HG02943 (cell line): ENCODE measurements around the gene TSFM.

Experiments used
- ATAC-seq: cut with Tn5 transposase; IDR thresholded peaks from one replicate; pipeline ENCODE4 v1.9.1; 2021; ENCODE audit warnings: mild to moderate bottlenecking, low read depth, moderate library complexity; ENCODE audit not compliant: unreplicated experiment

Gene TSFM

GRCh38 chr12:57745485-57745881 is 37.1 kb upstream of the TSFM start:
- ATAC-seq, result no peak

DNA sequence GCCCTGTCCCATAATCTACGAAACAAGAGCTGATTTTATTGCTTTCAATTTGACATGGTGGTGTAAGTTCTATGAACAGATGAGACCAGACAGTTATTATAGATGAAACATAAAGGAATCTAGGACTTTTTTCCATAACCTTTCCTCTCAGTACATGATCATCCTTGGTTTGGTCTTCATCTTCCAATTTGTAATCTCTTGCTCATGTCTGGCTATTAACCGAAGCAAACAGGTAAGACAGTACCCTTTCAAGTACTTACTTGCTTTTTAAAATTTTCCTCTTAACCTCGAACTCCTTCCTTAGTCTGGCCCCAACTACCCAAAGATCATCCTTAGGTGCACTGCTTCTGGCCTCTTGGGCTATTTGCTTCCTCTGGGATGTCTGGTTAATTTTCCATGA is 36.6 kb upstream of the TSFM start:
- ATAC-seq, result no peak

- ATAC-seq, result no peak
Observed at GRCh38 chr12:57749061-57749460, 33.5 kb upstream of the TSFM start.

GRCh38 chr12:57750561-57751431 is 31.8 kb upstream of the TSFM start:
- no peak for ATAC-seq

DNA sequence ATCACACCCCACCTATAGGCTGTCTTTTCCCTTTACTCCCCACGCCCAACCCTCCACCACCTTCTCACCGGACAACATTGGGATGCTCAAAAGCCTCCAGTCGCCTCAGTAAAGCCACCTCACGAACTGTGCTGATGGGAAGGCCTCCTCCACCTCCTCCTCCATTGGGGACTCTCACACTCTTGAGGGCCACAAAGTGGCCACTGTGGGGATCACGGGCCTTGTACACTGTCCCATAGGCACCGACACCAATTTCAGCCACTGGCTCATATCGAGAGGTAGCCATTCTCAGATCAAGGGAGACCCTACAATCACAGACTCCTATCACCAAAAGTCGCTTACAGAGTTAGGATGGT is 31.2 kb upstream of the TSFM start:
- ATAC-seq, result no peak

DNA sequence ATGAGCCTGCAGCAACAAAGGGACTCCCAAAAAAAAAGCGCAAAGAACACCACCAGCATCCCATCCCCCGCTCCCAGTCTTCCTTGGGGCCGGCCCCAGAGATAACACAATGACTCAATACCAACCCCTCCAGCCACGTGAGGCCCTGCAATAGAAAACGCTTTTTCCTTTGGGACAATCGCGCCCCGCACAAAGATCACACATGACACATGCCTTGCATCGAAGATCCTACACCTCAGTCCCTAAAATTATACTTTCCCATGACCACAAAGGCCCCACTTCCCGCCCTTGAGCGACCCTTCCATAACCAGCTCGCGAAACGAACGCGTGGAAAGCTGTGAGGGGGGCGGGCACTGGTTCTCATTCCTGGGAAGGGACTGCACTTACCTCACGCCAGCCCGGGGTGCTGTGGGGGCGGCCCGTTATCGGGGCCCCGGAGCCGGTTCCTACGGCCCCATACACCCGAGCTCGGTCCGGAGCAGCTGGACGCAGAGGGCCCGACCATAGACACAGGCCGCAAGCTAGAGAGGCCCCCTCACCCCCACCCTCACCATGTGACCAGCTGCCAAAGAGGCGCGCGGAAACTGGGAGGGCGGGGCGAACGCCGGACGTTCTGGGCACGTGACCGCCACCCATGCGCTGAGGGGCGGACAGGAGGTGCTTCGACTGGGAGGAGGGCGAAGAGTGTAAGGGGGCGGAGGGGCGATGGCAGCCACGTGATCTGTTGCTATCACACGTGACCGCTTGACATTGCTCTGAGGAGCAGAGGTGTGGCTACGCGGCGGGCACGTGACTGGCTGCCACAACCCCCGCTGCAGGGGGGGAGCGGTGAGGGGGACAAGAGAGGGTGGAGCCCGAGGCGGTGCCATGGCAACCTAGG is 30.6 kb upstream of the TSFM start, which contains the start of gene CDK4:
TSS of gene CDK4 (minus strand) at position 523 of the 880 bp plus-strand sequence. CDS start 593 bp downstream, outside the sequence.
- peak; percentile 73 for ATAC-seq

DNA sequence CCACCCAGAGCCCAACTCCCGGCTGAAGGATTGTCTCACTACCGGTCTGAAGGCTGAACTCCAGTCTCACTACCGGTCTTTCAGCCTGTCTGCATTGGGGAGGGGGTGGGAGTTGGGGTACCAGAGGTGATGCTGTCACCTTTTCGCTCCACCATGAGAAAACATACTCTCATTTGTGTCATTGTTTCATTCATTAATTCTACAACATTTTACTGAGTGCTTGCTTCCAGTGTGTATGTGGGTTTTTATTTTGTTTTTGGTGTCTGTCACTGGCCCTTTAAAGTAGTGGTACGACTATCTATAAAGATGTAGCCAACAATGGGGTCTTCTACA is 30.0 kb upstream of the TSFM start:
- no peak for ATAC-seq

GRCh38 chr12:57753756-57754337 is 28.7 kb upstream of the TSFM start:
- ATAC-seq, result no peak

DNA sequence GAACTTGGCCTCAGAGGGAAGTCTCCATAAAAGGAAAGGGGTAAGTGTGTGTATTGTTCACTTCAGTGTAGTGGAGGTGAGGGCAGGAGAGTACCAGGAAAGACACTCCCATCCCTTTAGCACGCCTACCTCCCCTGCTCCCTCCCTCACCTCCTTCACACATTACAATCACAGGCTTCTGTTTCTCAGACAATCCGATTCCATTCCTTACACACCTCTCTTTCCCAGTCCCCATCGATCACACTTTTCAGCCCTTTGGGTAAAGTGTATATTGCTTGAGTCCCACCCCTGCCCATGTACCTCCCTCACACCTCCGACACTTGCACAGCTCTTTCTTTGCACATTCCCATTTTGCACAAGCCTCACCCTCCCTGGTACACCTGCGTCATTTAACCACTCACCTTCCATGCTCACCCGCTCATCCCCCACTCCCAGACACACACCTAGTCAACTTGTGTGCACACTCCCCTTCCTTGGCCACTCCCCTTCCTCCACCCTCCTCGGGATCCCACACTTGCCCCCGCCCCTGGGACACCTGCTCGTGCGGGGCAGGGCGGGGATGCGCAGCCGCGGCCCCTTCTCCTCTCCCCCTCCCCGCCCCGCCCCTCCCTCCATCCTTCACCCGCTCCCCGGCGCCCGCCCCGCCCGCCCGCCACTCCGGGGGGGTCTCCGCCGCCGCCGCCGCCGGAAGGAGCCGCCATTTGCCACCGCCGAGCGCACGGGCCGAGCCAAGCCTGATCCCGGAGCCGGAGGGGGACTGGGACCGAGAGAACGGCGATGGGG is 28.0 kb upstream of the TSFM start, which contains the start of gene MARCHF9:
TSS of gene MARCHF9 (plus strand) at position 693 of the 783 bp plus-strand sequence. CDS start 426 bp downstream, outside the sequence.
- ATAC-seq, result no peak

DNA sequence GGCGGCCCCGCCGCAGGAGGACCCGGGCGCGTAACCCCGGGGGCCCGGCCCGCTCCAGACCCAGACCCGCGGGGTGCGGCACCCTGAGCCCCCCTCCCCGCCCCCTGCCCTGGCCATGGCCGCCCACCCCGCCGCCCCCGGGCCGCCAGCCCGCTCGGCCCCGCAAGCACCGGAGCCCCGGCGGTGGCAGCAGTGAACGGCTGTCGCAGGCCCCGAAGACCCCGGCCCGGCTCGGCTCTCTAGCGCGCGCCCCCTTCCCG is 27.5 kb upstream of the TSFM start:
- no peak for ATAC-seq

GRCh38 chr12:57755454-57756372 is 26.9 kb upstream of the TSFM start:
- no peak for ATAC-seq

- no peak for ATAC-seq
Observed at GRCh38 chr12:57756406-57757341, 25.9 kb upstream of the TSFM start.

GRCh38 chr12:57757771-57758170 is 24.8 kb upstream of the TSFM start:
- no peak for ATAC-seq

DNA sequence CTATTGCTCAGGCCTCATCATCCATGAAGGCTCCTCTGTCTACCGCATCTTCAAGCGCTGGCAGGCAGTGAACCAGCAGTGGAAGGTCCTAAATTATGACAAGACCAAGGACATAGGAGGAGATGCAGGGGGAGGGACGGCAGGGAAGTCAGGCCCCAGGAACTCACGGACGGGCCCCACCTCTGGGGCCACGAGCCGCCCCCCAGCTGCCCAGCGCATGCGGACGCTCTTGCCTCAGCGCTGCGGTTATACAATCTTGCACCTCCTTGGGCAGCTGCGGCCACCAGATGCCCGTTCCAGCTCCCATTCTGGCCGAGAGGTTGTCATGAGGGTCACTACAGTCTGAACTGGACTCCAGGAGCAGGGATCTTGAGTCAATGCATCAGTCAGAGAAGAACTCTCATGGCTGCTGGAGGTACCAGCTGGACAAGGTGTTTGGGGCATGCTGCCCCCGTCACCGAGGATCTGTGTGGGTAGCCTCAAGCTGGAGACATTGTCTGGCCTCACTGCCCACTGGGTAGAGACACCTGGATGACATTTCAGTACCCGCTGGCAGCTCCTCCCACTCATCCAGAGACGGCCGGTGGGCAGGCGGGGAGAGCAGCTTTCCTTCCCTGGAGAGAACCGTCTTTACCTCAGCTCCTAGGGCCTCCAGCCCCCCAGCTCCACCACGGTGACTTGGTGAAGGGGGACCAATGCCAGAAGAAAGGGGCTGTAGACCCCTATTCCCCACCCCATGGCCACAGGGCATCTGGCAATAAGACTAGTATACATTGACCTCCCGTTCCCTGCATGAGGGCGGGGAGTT is 23.8 kb upstream of the TSFM start:
- no peak for ATAC-seq

GRCh38 chr12:57759360-57759980 is 23.1 kb upstream of the TSFM start:
- ATAC-seq, result no peak

- no peak for ATAC-seq
Observed at GRCh38 chr12:57760347-57760982, 22.1 kb upstream of the TSFM start.
